Activated CD4-positive, alpha-beta T cell treated with anti-CD3 and anti-CD28 coated beads, Interleukin-2, amount 50 U/mL, for 48 hours (primary cell): ENCODE results near the gene MBLAC1.

Source experiments
- DNase-seq, 2 experiments: peaks; one replicate each; pipeline ENCODE4 v3.0.0-alpha.2; 2020

MBLAC1 gene

DNA sequence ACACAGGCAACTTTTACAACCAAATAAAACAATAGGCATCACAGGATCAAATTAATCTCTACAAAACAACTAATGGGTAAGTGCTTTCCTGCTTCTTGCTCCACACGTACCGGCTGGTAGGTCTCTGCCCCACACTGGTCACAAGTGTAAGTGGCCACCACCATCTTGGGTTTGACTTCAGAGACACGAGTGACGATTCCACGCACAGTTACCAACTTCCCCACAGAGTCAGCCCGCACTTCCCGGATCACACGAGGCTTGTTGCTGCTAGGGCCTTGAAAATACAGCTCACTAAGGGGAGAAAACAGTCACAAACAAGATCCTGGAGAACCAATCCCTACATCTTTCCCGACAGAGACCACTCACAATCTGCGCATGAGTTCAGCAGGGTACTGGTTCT, 27.9 kb upstream of the MBLAC1 start:
- DNase-seq = no peak

GRCh38 chr7:100099452-100099851, 27.3 kb upstream of the MBLAC1 start:
- no peak for DNase-seq

GRCh38 chr7:100100420-100101015, 26.2 kb upstream of the MBLAC1 start:
- peak; percentile 83 to 87 for DNase-seq

GRCh38 chr7:100101016-100101862, 25.5 kb upstream of the MBLAC1 start, which contains the start of the genes AP4M1 and MCM7:
Gene AP4M1, plus strand, starts transcription at chr7:100101643. Its CDS starts 72 bp downstream, at chr7:100101715.
Gene MCM7, minus strand, starts transcription at chr7:100101397. Its CDS starts 103 bp downstream, at chr7:100101294.
- peak; percentile 98 for DNase-seq

DNA sequence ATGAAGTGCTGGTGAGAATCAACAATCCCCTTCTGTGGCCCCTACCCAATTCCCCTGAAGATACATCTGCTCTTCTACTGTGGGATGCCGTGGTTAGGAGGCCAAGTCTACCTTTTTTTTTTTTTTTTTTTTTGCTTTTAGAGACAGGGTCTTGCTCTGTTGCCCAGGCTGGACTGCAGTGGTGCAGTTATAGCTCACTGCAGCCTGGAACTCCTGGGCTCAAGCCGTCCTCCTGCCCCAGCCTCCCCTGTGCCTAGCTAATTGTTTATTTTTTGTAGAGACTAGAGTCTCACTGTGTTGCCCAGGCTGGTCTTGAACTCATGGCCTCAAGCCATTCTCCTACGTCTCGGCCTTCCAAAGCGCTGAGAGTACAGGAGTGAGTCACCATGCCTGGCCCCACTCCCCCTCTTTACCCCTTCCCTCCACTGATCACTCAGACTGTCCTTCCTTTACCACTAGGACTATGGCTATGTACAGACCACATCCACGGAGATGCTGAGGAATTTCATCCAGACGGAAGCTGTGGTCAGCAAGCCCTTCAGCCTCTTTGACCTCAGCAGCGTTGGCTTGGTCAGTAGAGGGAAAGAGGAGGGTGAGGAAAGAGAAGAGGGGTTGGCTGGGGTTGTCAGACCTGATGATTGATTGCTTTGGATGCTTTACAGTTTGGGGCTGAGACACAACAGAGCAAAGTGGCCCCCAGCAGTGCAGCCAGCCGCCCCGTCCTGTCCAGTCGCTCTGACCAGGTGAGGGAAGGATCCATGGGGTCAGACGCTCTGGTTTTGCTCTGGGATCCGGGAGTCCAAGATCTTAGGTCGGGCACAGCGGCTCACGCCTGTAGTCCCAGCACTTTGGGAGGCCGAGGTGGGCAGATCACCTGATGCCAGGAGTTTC, 23.6 kb upstream of the MBLAC1 start:
- DNase-seq = no peak

DNA sequence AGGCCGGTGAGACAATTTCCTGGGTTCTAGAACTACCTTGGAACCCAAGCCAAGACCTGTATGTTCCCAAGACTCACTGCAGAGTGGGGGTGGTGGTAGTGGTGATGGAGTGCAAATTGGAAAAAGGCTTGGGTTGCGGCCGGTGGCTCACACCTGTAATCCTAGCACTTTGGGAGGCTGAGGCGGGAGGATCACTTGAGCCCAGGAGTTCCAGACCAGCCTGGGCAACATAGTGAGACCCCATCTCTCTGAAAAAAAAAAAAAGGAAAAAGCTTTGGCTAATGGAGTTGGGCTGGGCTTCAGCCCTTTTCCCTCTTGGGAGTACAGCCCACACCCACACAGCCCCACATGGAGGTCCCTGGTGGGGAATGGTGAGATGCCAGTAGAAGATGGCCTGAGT, 21.2 kb upstream of the MBLAC1 start:
- DNase-seq = no peak

- DNase-seq = no peak
Measured at GRCh38 chr7:100106633-100107032, 20.1 kb upstream of the MBLAC1 start.

DNA sequence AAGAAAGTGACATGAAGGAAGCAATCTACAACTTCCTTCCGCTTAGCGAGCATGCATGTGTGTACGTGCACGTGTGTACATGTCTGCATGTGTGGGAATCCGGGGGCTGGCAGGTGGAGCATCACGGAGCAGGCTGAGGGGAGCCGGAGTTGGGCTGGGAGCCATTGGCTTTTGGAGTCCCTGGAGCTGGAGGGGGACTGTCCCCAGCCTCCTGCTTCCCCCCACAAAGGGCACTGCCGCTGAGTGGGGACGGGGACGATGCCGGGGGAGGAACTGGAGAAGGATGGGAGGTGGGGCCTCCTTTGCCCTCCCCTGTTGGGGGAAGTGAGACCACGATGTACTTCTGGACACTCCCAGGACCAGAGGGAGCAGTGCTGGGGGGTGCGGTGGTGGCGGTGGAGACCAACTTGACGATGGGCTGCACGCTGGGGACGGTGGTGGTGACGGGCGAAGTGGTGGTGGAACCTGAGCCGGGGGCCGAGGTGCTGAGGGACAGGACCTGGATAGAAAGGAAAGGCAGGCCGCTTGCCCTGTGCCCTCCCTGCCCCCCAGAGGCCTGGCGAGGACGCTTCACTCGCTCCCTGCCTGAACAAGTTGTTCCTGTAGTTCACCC, 19.5 kb upstream of the MBLAC1 start:
- DNase-seq = no peak

DNA sequence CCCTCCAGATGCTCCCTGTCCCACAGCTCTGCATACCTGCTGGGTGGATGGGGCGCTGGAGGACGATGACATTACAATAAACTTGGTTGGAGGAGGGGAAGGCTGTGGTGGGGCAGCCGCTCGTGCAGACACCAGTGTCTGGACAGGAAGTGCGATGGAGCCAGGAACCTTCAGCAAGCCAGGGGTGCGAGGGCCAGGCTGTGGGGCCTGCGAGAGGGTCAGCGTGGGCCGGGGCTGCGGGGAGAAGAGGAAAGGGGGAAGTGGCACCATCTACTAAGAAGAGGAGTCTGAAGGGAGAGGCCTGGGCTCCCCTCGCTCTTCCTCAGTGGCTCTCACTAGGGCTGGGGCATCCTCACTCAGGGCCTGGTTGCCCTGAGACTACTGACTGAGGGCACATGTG, 18.9 kb upstream of the MBLAC1 start:
- no peak for DNase-seq

DNA sequence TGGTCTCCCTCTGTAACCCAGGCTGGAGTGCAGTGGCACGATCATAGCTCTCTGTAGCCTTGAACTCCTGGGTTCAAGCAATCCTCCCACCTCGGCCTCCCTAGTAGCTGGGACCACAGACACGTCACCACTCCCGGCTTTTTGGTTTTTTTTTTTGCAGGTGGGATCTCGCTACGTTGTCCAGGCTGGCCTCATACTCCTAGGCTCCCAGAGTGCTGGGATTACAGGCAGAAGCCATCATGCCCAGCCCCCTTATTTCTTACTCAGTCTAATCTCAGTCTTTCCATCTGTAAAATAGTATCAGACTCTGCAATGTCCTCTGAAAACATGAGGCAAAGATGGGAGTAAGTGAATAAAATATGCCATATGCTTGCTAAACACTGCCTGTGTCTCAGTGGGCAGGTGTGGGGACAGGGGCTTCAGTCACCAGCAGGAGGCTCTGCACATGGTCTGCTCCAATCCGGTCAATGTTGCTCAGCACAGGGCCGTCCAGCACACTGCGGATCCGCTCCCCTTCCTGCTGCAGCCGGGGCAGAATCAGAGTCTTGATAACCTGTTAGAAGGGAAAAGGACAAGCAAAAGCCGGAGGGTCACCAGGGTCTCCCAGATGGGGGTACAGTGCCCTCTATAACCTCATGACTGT, 17.1 kb upstream of the MBLAC1 start:
- DNase-seq = no peak

GRCh38 chr7:100111156-100111555, 15.6 kb upstream of the MBLAC1 start:
- no peak for DNase-seq

- DNase-seq = no peak
Measured at GRCh38 chr7:100111914-100112313, 14.9 kb upstream of the MBLAC1 start.

DNA sequence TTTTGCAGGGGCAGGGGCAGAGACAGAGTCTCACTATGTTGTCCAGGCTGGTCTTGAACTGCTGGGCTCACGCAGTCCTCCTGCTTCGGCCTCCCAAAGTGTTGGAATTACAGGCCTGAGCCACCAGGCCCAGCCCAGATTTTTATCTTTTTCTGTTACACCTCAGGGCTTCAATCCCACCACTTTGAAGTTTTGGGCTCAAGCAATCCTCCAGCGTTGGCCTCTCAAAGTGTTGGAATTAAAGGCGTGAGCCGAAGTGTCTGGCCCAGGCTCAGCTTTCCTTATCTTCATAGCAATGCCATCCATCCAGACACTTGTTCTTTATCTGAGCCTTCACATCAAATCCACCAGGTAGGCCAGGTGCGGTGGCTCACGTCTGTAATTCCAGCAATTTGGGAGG, 11.7 kb upstream of the MBLAC1 start:
- DNase-seq = no peak

GRCh38 chr7:100118388-100119071, 8.2 kb upstream of the MBLAC1 start:
- no peak for DNase-seq

- peak; percentile 96 to 97 for DNase-seq
Measured at GRCh38 chr7:100119072-100119969, 7.4 kb upstream of the MBLAC1 start, which contains the start of the genes CNPY4 and TAF6. Gene CNPY4, plus strand, starts transcription at chr7:100119634. Its CDS starts 111 bp downstream, at chr7:100119745. Gene TAF6, minus strand, starts transcription at chr7:100119358. Its CDS starts 5,149 bp downstream, at chr7:100114209.

GRCh38 chr7:100119970-100120732, 6.6 kb upstream of the MBLAC1 start:
- DNase-seq = peak; percentile 71 to 78

DNA sequence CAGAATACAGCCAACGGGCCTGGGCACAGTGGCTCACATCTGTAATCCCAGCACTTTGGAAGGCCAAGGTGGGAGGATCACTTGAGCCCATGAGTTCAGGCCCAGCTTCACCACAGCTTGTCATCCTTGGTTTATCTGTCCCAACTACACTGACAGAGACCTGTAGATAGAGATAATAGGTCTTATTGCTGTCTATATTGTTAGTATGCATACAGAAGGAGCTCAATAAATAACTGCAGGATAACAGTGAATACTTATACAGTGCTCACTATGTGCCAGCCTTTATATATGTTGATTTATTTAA, 6.1 kb upstream of the MBLAC1 start:
- DNase-seq = no peak

DNA sequence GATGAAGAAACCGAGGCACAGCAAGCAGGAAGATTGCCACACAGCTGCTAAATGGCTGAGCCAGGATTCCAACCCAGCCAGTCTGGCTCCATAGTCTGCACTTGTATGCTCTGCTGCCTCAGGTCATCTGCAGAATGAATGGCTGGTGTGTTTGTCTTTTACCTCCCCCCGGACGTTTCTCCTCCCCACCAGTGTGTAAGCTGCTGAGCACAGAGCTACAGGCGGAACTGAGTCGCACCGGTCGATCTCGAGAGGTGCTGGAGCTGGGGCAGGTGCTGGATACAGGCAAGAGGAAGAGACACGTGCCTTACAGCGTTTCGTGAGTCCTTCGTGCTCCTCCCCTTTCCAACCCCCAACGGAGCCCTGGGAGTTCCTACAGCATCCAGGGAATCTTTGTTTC, 4.7 kb upstream of the MBLAC1 start:
- no peak for DNase-seq

GRCh38 chr7:100122568-100122967, 4.2 kb upstream of the MBLAC1 start:
- DNase-seq = no peak
